ENCODE measurements around the gene FCER1A.

FCER1A gene

DNA sequence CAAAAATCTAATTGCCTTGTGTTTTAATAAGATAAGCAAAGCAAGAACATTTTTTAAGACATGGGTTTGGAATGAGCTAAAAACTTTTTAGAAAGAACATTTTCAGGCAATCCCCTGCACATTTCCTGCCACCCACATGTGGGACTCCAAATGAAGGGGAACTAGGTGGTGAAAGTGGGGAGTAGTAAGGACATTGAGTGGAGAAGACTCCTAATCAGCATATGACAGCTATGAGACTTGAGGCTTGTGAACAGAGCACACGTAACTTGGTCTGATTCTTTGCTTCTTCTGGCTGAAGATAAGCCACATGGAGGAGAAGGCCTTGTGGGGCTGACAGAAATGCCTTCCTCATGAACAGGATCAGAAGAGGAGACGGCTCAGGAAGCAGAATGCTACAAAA, 50.3 kb downstream of the FCER1A start:
- no peak for DNase-seq (ENCODE audit: low spot score)
